ENCODE measurements around the gene FCN1. TPM values are rescaled to one million over a fixed set of nuclear protein-coding genes. Genes with fewer than 3 reads are reported as not detected.

Gene FCN1
- total RNA-seq, 8 experiments from 2014 or later, result 0.05 to 0.45 (median 0.13) TPM; not detected in 1

GRCh38 chr9:134939080-134939733 is 21.5 kb upstream of the FCN1 start:
- WGBS, 10 experiments, result 40 to 100% (median 92%) methylated on average over 1 to 7 of the region's 16 CpGs; no CpG with 5 or more reads in 7 of the 10 experiments
- no peak overlapping the region for H3K4me3 ChIP-seq
- ATAC-seq (replicated peaks in 6 of 8), result no peak

GRCh38 chr9:134938346-134939079 is 20.8 kb upstream of the FCN1 start:
- Histone ChIP-seq H3K4me3 (no peak overlapping the region), H3K27ac (no peak overlapping the region), H3K4me1 (replicated peaks in 1 of 2) (peaks cover 71 to 72% of the 10 kb centered on the region in 2 donors)
- in situ Hi-C loops (cut with MboI; ENCODE audit: low pct_unique_long_range_greater_than_20kb in 2 of 9, low sequenced_read_pairs in 9 of 9, unreplicated experiment in 9 of 9), result no loop called here
- no peak for ATAC-seq (replicated peaks in 6 of 8)
- 20 to 93% (median 52%) methylated on average over 2 to 7 of the region's 21 CpGs; no CpG with 5 or more reads in 7 of the 10 experiments for WGBS, 10 experiments

More at GRCh38 chr9:134939080-134939733, 21.5 kb upstream of the FCN1 start:
- no peak overlapping the region for H3K27ac ChIP-seq
- peaks cover 72 to 75% of the 10 kb centered on the region in 2 donors for H3K4me1 ChIP-seq (replicated peaks in 1 of 2)
- in situ Hi-C loops (cut with MboI; ENCODE audit: low pct_unique_long_range_greater_than_20kb in 2 of 9, low sequenced_read_pairs in 9 of 9, unreplicated experiment in 9 of 9), result no loop called here

GRCh38 chr9:134937566-134938345 is 20.0 kb upstream of the FCN1 start:
- peaks cover 68 to 71% of the 10 kb centered on the region in 2 donors for H3K4me1 ChIP-seq (replicated peaks in 1 of 2)
- ATAC-seq (replicated peaks in 6 of 8), result peak in 4 of 8 experiments; percentile 12 to 29 (median 21)
- no peak overlapping the region for H3K27ac ChIP-seq
- WGBS, 10 experiments, result 61 to 100% (median 86%) methylated on average over 1 to 3 of the region's 11 CpGs; no CpG with 5 or more reads in 6 of the 10 experiments
- no peak overlapping the region for H3K4me3 ChIP-seq
- in situ Hi-C loops (cut with MboI; ENCODE audit: low pct_unique_long_range_greater_than_20kb in 2 of 9, low sequenced_read_pairs in 9 of 9, unreplicated experiment in 9 of 9), result no loop called here

- Histone ChIP-seq H3K27ac (no peak overlapping the region), H3K4me3 (no peak overlapping the region), H3K4me1 (replicated peaks in 1 of 2) (peaks cover 62 to 67% of the 10 kb centered on the region in 2 donors)
- whole genome bisulfite sequencing, 10 experiments, result 17 to 100% (median 80%) methylated on average over 1 to 4 of the region's 9 CpGs; no CpG with 5 or more reads in 5 of the 10 experiments
- in situ Hi-C loops (cut with MboI; ENCODE audit: low pct_unique_long_range_greater_than_20kb in 2 of 9, low sequenced_read_pairs in 9 of 9, unreplicated experiment in 9 of 9), result no loop called here
- no peak for ATAC-seq (replicated peaks in 6 of 8)
Measured at GRCh38 chr9:134937164-134937555, 19.4 kb upstream of the FCN1 start.

GRCh38 chr9:134936346-134937163 is 18.8 kb upstream of the FCN1 start:
- in situ Hi-C loops (cut with MboI; ENCODE audit: low pct_unique_long_range_greater_than_20kb in 2 of 9, low sequenced_read_pairs in 9 of 9, unreplicated experiment in 9 of 9), result no loop called here
- Histone ChIP-seq H3K4me1 (replicated peaks in 1 of 2) (peaks cover 58 to 63% of the 10 kb centered on the region in 2 donors), H3K4me3 (no peak overlapping the region), H3K27ac (peak overlapping the region; percentile 10 to 70)
- 51 to 100% (median 85%) methylated on average over 2 to 8 of the region's 13 CpGs; no CpG with 5 or more reads in 1 of the 10 experiments for WGBS, 10 experiments
- ATAC-seq (replicated peaks in 6 of 8), result no peak

GRCh38 chr9:134935701-134936345 is 18.1 kb upstream of the FCN1 start:
- Histone ChIP-seq H3K4me3 (no peak overlapping the region), H3K4me1 (replicated peaks in 1 of 2) (peaks cover 58 to 63% of the 10 kb centered on the region in 2 donors), H3K27ac (peak overlapping the region; percentile 10 to 70)
- 19 to 80% (median 58%) methylated on average over 1 to 15 of the region's 27 CpGs; no CpG with 5 or more reads in 1 of the 10 experiments for WGBS, 10 experiments
- ATAC-seq (replicated peaks in 6 of 8), result peak in 7 of 8 experiments; percentile 38 to 85 (median 80)
- in situ Hi-C loops (cut with MboI; ENCODE audit: low pct_unique_long_range_greater_than_20kb in 2 of 9, low sequenced_read_pairs in 9 of 9, unreplicated experiment in 9 of 9), result no loop called here

GRCh38 chr9:134935056-134935640 is 17.4 kb upstream of the FCN1 start:
- peak in 2 of 8 experiments; percentile 5 to 18 for ATAC-seq (replicated peaks in 6 of 8)
- 0 to 61% (median 45%) methylated on average over 1 to 10 of the region's 17 CpGs; no CpG with 5 or more reads in 2 of the 10 experiments for WGBS, 10 experiments

GRCh38 chr9:134933076-134933659 is 15.5 kb upstream of the FCN1 start:
- Histone ChIP-seq H3K4me3 (no peak overlapping the region), H3K27ac (no peak overlapping the region), H3K4me1 (replicated peaks in 1 of 2) (peaks cover 40 to 44% of the 10 kb centered on the region in 2 donors)
- in situ Hi-C loops (cut with MboI; ENCODE audit: low pct_unique_long_range_greater_than_20kb in 2 of 9, low sequenced_read_pairs in 9 of 9, unreplicated experiment in 9 of 9), result no loop called here
- 58 to 89% methylated on average over 2 to 3 of the region's 10 CpGs; no CpG with 5 or more reads in 8 of the 10 experiments for WGBS, 10 experiments
- no peak for ATAC-seq (replicated peaks in 6 of 8)

More at GRCh38 chr9:134935056-134935640, 17.4 kb upstream of the FCN1 start:
- Histone ChIP-seq H3K27ac (peak overlapping the region; percentile 26 to 70), H3K4me3 (no peak overlapping the region), H3K4me1 (replicated peaks in 1 of 2) (peaks cover 58 to 62% of the 10 kb centered on the region in 2 donors)
- in situ Hi-C loops (cut with MboI; ENCODE audit: low pct_unique_long_range_greater_than_20kb in 2 of 9, low sequenced_read_pairs in 9 of 9, unreplicated experiment in 9 of 9), result no loop called here

GRCh38 chr9:134932606-134933005 is 14.9 kb upstream of the FCN1 start:
- in situ Hi-C loops (cut with MboI; ENCODE audit: low pct_unique_long_range_greater_than_20kb in 2 of 9, low sequenced_read_pairs in 9 of 9, unreplicated experiment in 9 of 9), result no loop called here
- Histone ChIP-seq H3K4me1 (replicated peaks in 1 of 2) (peaks cover 35 to 38% of the 10 kb centered on the region in 2 donors), H3K4me3 (no peak overlapping the region), H3K27ac (no peak overlapping the region)
- ATAC-seq (replicated peaks in 6 of 8), result no peak
- WGBS, 10 experiments, result 20 to 100% (median 82%) methylated on average over 1 to 5 of the region's 5 CpGs; no CpG with 5 or more reads in 2 of the 10 experiments

- no peak for ATAC-seq (replicated peaks in 6 of 8)
- WGBS, 10 experiments, result 61 to 100% (median 91%) methylated on average over 2 to 8 of the region's 12 CpGs; no CpG with 5 or more reads in 3 of the 10 experiments
- H3K4me1 ChIP-seq (replicated peaks in 1 of 2), result peaks cover 31 to 34% of the 10 kb centered on the region in 2 donors
- no peak overlapping the region for H3K27ac ChIP-seq
- no peak overlapping the region for H3K4me3 ChIP-seq
- in situ Hi-C loops (cut with MboI; ENCODE audit: low pct_unique_long_range_greater_than_20kb in 2 of 9, low sequenced_read_pairs in 9 of 9, unreplicated experiment in 9 of 9), result no loop called here
Measured at GRCh38 chr9:134932171-134932570, 14.5 kb upstream of the FCN1 start.

GRCh38 chr9:134930398-134930797 is 12.7 kb upstream of the FCN1 start:
- 78 to 93% (median 87%) methylated on average over 1 to 3 of the region's 13 CpGs; no CpG with 5 or more reads in 6 of the 10 experiments for WGBS, 10 experiments
- in situ Hi-C loops (cut with MboI; ENCODE audit: low pct_unique_long_range_greater_than_20kb in 2 of 9, low sequenced_read_pairs in 9 of 9, unreplicated experiment in 9 of 9), result no loop called here
- H3K4me3 ChIP-seq, result no peak overlapping the region
- H3K27ac ChIP-seq, result no peak overlapping the region
- peaks cover 16% of the 10 kb centered on the region in 2 donors for H3K4me1 ChIP-seq (replicated peaks in 1 of 2)
- no peak for ATAC-seq (replicated peaks in 6 of 8)

Data from motor neuron (in vitro differentiated cells).